Calu3 (cell line): Measurements from ENCODE around the gene RBCK1. TPM values are rescaled to one million over a fixed set of nuclear protein-coding genes. Genes with fewer than 3 reads are reported as not detected.
A peak's percentile ranks its signal among the peaks of the same experiment; 100 is the strongest.

ENCODE experiments used
- BruUV-seq: library from RNA; stranded (reverse); fragments of 400-500 nt; replicated peaks from 2 replicates; lab custom pipeline; 2021; lab: Mats Ljungman, UMichigan
- CTCF ChIA-PET: fragments of 300-600 bp; sonication (Branson Sonifier 250); formaldehyde crosslinking; loops from one replicate; lab custom pipeline; 2022; ENCODE audit warnings: antibody characterized with exemption; lab: Charles Lee
- DNase-seq: peaks from one replicate; pipeline ENCODE4 v3.0.0; 2022
- H3K27ac Mint-ChIP-seq: one replicate; pipeline ENCODE4 v1.8.0; 2022; ENCODE audit warnings: mixed read lengths; ENCODE audit not compliant: unreplicated experiment
- H3K27me3 Mint-ChIP-seq: one replicate; pipeline ENCODE4 v1.8.0; 2022; ENCODE audit warnings: mixed read lengths; ENCODE audit not compliant: unreplicated experiment
- H3K36me3 Mint-ChIP-seq: one replicate; pipeline ENCODE4 v1.8.0; 2022; ENCODE audit warnings: mild to moderate bottlenecking, moderate library complexity, mixed read lengths; ENCODE audit not compliant: insufficient read depth, unreplicated experiment
- H3K4me1 Mint-ChIP-seq: one replicate; pipeline ENCODE4 v1.8.0; 2022; ENCODE audit warnings: mild to moderate bottlenecking, low read depth, mixed read lengths; ENCODE audit not compliant: unreplicated experiment
- H3K4me3 Mint-ChIP-seq: one replicate; pipeline ENCODE4 v1.8.0; 2022; ENCODE audit warnings: mild to moderate bottlenecking, low read depth, moderate library complexity, mixed read lengths; ENCODE audit not compliant: unreplicated experiment
- H3K9me3 Mint-ChIP-seq: one replicate; pipeline ENCODE4 v1.8.0; 2022; ENCODE audit warnings: low read depth, mixed read lengths; ENCODE audit not compliant: unreplicated experiment
- CTCF ChIP-seq: fragments of 200-600 bp; IDR thresholded peaks from one replicate; pipeline ENCODE4 v1.8.0; 2022; ENCODE audit warnings: antibody characterized with exemption; ENCODE audit not compliant: unreplicated experiment
- intact Hi-C: fragments of 100-400 bp; cut with micrococcal nuclease; formaldehyde crosslinking; loops from one replicate; pipeline ENCODE4 v1.10.0; 2022; ENCODE audit not compliant: unreplicated experiment
- total RNA-seq: library from RNA; stranded (reverse); gene quantifications from 2 replicates; pipeline ENCODE4 v1.2.3, GENCODE V29; 2022

The RBCK1 gene
- total RNA-seq, 1 experiment from 2014 or later = 142 TPM

DNA sequence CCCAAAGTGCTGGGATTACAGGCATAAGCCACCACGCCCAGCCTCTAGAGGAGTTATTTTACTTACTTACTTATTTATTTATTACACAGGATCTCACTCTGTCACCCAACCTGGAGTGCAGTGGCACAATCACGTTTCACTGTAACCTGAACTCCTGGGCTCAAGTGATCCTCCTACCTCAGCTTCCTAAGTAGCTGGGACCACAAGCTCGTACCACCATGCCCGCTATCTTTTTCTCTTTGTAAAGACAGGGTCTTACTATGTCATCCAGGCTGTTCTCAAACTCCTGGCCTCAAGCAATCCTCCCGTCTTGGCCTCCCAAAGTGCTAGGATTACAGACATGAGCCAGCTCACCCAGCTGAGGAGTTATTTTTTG is 29.1 kb upstream of the RBCK1 start:
- DNase-seq = no peak
- H3K4me1 Mint-ChIP-seq = peaks cover 19% of the 10 kb centered on the region
- no peaks in the 10 kb centered on the region for H3K27me3 Mint-ChIP-seq
- BruUV-seq = no TSS peak
- H3K4me3 Mint-ChIP-seq = no peak overlapping the region
- no peaks in the 10 kb centered on the region for H3K9me3 Mint-ChIP-seq
- H3K27ac Mint-ChIP-seq = peak overlapping the region; percentile 20
- no peak for TF ChIP-seq CTCF
- CTCF ChIA-PET = interaction anchor here (1.0 kb wide), 1 partner anchor 16 kb away, joined by 3 read pairs; no protein-coding TSS in a partner anchor
- intact Hi-C loops = no loop called here
- peaks cover 48% of the 10 kb centered on the region for H3K36me3 Mint-ChIP-seq

DNA sequence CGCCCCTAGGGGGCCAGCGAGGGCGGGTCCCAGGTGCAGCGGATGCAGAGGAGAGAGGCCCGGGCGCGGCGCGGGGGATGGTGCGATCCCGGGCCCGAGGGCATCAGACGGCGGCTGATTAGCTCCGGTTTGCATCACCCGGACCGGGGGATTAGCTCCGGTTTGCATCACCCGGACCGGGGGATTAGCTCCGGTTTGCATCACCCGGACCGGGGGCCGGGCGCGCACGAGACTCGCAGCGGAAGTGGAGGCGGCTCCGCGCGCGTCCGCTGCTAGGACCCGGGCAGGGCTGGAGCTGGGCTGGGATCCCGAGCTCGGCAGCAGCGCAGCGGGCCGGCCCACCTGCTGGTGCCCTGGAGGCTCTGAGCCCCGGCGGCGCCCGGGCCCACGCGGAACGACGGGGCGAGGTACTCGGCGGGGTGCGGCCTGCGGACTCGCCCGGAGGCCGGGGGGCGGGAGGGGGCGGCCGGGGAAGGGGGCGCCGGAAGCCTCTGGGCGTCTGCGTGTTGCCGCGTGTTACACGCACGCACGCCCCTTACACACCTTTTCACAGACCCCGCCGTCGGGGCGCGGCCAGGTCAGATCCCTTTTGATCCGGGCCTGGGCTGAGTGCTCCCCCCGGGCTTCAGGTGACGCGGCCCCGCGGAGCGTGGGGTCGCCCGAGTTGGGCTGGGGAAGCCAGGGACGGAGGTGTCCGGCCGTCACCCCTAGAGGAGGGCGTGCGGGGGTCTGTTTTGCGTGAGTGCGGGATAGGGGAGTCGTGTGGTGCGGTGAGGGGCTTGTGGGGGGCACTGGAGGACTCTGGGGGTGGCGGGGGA is 27.1 kb upstream of the RBCK1 start:
- H3K4me1 Mint-ChIP-seq = peaks cover 25% of the 10 kb centered on the region
- intact Hi-C loops = loop anchor here (2.0 kb wide), 1 partner anchor 14 kb away; no protein-coding TSS in a partner anchor
- no peak for TF ChIP-seq CTCF
- CTCF ChIA-PET = interaction anchor here (0.6 to 1.8 kb wide), 8 partner anchors 9 to 90 kb away, joined by 3 to 19 read pairs (median 4); no protein-coding TSS in a partner anchor
- peak; percentile 85 for DNase-seq
- BruUV-seq = no TSS peak
- no peaks in the 10 kb centered on the region for H3K27me3 Mint-ChIP-seq
- H3K36me3 Mint-ChIP-seq = peaks cover 66% of the 10 kb centered on the region
- no peaks in the 10 kb centered on the region for H3K9me3 Mint-ChIP-seq
- peak overlapping the region; percentile 62 for H3K4me3 Mint-ChIP-seq
- H3K27ac Mint-ChIP-seq = peak overlapping the region; percentile 97

- Mint-ChIP-seq H3K4me1 (peaks cover 25% of the 10 kb centered on the region), H3K9me3 (no peaks in the 10 kb centered on the region), H3K27ac (peak overlapping the region; percentile 97), H3K36me3 (peaks cover 74% of the 10 kb centered on the region), H3K4me3 (peak overlapping the region; percentile 62), H3K27me3 (no peaks in the 10 kb centered on the region)
- intact Hi-C loops = loop anchor here (2.0 kb wide), 1 partner anchor 15 kb away; no protein-coding TSS in a partner anchor
- no peak for TF ChIP-seq CTCF
- CTCF ChIA-PET = interaction anchor here (0.7 to 1.5 kb wide), 6 partner anchors 8 to 1122 kb away, joined by 3 to 8 read pairs (median 4); no protein-coding TSS in a partner anchor
- BruUV-seq = no TSS peak
- peak; percentile 72 for DNase-seq
Observed at GRCh38 chr20:381581-382290, 26.4 kb upstream of the RBCK1 start.

GRCh38 chr20:382291-383115 is 25.6 kb upstream of the RBCK1 start:
- H3K27ac Mint-ChIP-seq = peak overlapping the region; percentile 97
- DNase-seq = no peak
- peaks cover 25% of the 10 kb centered on the region for H3K4me1 Mint-ChIP-seq

More at GRCh38 chr20:382291-383115, 25.6 kb upstream of the RBCK1 start:
- H3K36me3 Mint-ChIP-seq = peaks cover 82% of the 10 kb centered on the region
- TF ChIP-seq CTCF = no peak
- no peaks in the 10 kb centered on the region for H3K27me3 Mint-ChIP-seq
- intact Hi-C loops = no loop called here
- peak overlapping the region; percentile 62 for H3K4me3 Mint-ChIP-seq
- no peaks in the 10 kb centered on the region for H3K9me3 Mint-ChIP-seq
- no TSS peak for BruUV-seq
- CTCF ChIA-PET = interaction anchor here (0.7 to 1.5 kb wide), 4 partner anchors 9 to 1121 kb away, joined by 3 to 8 read pairs (median 6); no protein-coding TSS in a partner anchor
